Astrocyte (in vitro differentiated cells and primary cell): ENCODE data around the gene COLEC11. TPM values are rescaled to one million over a fixed set of nuclear protein-coding genes. Genes with fewer than 3 reads are reported as not detected.
A peak's percentile ranks its signal among the peaks of the same experiment; 100 is the strongest.
"Not testable (repeated sequence)": the region's sequence is repeated elsewhere in the genome, so short reads cannot be mapped to it uniquely, and the experiment has no call there.

Experiments
- DNase-seq: peaks from one replicate; pipeline ENCODE4 v3.0.0-alpha.2; 2010; ENCODE audit warnings: low read depth
- FAIRE-seq: peaks from 2 replicates; lab custom pipeline; 2011; peaks lifted over from hg19 to GRCh38; lab: Jason Lieb, UNC
- H2AFZ ChIP-seq: 2 replicates; pipeline ENCODE4 v1.6.0; 2012; ENCODE audit warnings: low read depth, low read length, inconsistent platforms
- H3K27ac ChIP-seq: 2 replicates; pipeline ENCODE4 v1.5.1; 2011; ENCODE audit warnings: low read depth, low read length, inconsistent platforms
- H3K27me3 ChIP-seq: 2 replicates; pipeline ENCODE4 v1.6.0; 2011; ENCODE audit warnings: low read length, inconsistent platforms; ENCODE audit not compliant: insufficient read depth
- H3K36me3 ChIP-seq: 2 replicates; pipeline ENCODE4 v1.5.1; 2011; ENCODE audit warnings: low read length, inconsistent platforms; ENCODE audit not compliant: insufficient read depth
- H3K4me1 ChIP-seq: 2 replicates; pipeline ENCODE4 v1.5.1; 2011; ENCODE audit warnings: low read length, inconsistent platforms; ENCODE audit not compliant: insufficient read depth
- H3K4me2 ChIP-seq: 2 replicates; pipeline ENCODE4 v1.6.0; 2012; ENCODE audit warnings: low read length, inconsistent platforms
- H3K4me3 ChIP-seq: 2 replicates; pipeline ENCODE4 v1.5.1; 2011; ENCODE audit warnings: low read depth, mild to moderate bottlenecking, low read length, inconsistent platforms; ENCODE audit not compliant: insufficient read depth
- H3K79me2 ChIP-seq: 2 replicates; pipeline ENCODE4 v1.6.0; 2012; ENCODE audit warnings: mild to moderate bottlenecking, low read length, inconsistent platforms; ENCODE audit not compliant: insufficient read depth
- H3K9ac ChIP-seq: 2 replicates; pipeline ENCODE4 v1.6.0; 2012; ENCODE audit warnings: mild to moderate bottlenecking, low read length, inconsistent platforms
- H3K9me3 ChIP-seq: 2 replicates; pipeline ENCODE4 v1.5.1; 2012; ENCODE audit warnings: low read depth, mild to moderate bottlenecking, low read length, inconsistent platforms; ENCODE audit not compliant: insufficient read depth
- H4K20me1 ChIP-seq: 2 replicates; pipeline ENCODE4 v1.6.0; 2012; ENCODE audit warnings: low read length, inconsistent platforms; ENCODE audit not compliant: insufficient read depth
- H3K27ac Mint-ChIP-seq: one replicate; pipeline ENCODE4 v1.8.0; 2021; ENCODE audit warnings: mild to moderate bottlenecking, mixed read lengths; ENCODE audit not compliant: unreplicated experiment
- H3K27me3 Mint-ChIP-seq: one replicate; pipeline ENCODE4 v1.8.0; 2021; ENCODE audit warnings: low read depth, mixed read lengths; ENCODE audit not compliant: unreplicated experiment
- H3K36me3 Mint-ChIP-seq: one replicate; pipeline ENCODE4 v1.8.0; 2021; ENCODE audit warnings: low read depth, mixed read lengths; ENCODE audit not compliant: unreplicated experiment
- H3K4me1 Mint-ChIP-seq: one replicate; pipeline ENCODE4 v1.8.0; 2021; ENCODE audit warnings: low read depth, mixed read lengths; ENCODE audit not compliant: unreplicated experiment
- H3K4me3 Mint-ChIP-seq: one replicate; pipeline ENCODE4 v1.8.0; 2021; ENCODE audit warnings: mild to moderate bottlenecking, moderate library complexity, mixed read lengths; ENCODE audit not compliant: unreplicated experiment
- H3K9me3 Mint-ChIP-seq: one replicate; pipeline ENCODE4 v1.8.0; 2021; ENCODE audit warnings: mild to moderate bottlenecking, mixed read lengths; ENCODE audit not compliant: unreplicated experiment
- EZH2 ChIP-seq: IDR thresholded peaks from 2 replicates; pipeline ENCODE4 v1.6.1; 2012; ENCODE audit warnings: mild to moderate bottlenecking, low read length, inconsistent platforms; ENCODE audit not compliant: insufficient read depth
- total RNA-seq: library from RNA; stranded (reverse); gene quantifications from 2 replicates; pipeline ENCODE4 v1.2.1, GENCODE V29; 2021
- TF ChIP-seq, protein P1 (sequence below): IDR thresholded peaks from 2 replicates; pipeline ENCODE4 v1.5.1; 2011; ENCODE audit warnings: low read depth, mild to moderate bottlenecking, inconsistent platforms, low read length, moderate library complexity; ENCODE audit not compliant: insufficient read depth

Gene COLEC11
- total RNA-seq, 1 donor from 2014 or later: not detected

DNA sequence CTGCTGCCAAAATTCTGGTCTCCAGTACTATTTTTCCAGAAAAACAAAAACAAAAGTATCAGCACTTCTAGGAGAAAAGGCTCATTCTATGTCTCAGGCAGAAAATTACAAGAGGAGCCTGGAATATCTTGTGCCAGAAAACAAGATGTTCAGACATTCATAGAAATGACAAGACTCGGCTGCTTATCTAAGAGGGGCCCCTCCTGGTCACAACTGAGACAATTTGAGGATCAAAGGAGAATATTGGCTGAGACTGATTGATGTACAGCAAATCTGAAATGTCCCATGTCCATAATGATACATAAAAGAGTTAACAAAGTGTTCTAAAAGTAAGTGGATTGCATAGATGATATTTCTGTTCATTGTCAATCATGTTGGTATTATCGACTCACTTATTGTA, 22.3 kb upstream of the COLEC11 start:
- peaks cover 9% of the 10 kb centered on the region for H3K36me3 Mint-ChIP-seq
- peaks cover 22% of the 10 kb centered on the region for H4K20me1 ChIP-seq

DNA sequence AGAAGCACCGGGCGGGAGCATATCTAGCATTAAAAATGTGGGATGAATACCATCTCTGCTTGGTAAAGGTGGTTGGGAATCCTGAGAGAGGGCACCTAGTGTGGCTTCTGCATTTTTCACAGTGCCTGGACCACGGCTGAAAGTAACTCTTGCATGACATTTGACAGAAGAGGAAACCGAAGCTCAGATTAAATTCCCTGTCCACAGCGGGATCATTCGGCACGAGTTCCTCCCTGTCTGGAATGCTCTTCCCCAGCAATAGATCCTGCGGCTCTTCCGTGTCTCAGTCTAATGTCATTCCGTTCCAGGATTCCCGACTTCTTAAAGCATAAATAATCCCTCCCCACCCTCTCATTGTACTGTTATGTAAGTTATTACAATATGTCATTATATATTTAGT, 20.8 kb upstream of the COLEC11 start:
- Histone ChIP-seq H4K20me1 (peaks cover 38% of the 10 kb centered on the region), H3K36me3 (peaks cover 20% of the 10 kb centered on the region), H3K4me1 (peaks cover 26% of the 10 kb centered on the region), H3K9me3 (no peaks in the 10 kb centered on the region), H3K27ac (no peak overlapping the region), H3K27me3 (no peaks in the 10 kb centered on the region), H3K4me3 (peak overlapping the region; percentile 76), H2AFZ (no peak overlapping the region), H3K4me2 (peak overlapping the region; percentile 86), H3K9ac (no peak overlapping the region), H3K79me2 (peaks cover 41% of the 10 kb centered on the region)
- TF ChIP-seq, protein P1, sequence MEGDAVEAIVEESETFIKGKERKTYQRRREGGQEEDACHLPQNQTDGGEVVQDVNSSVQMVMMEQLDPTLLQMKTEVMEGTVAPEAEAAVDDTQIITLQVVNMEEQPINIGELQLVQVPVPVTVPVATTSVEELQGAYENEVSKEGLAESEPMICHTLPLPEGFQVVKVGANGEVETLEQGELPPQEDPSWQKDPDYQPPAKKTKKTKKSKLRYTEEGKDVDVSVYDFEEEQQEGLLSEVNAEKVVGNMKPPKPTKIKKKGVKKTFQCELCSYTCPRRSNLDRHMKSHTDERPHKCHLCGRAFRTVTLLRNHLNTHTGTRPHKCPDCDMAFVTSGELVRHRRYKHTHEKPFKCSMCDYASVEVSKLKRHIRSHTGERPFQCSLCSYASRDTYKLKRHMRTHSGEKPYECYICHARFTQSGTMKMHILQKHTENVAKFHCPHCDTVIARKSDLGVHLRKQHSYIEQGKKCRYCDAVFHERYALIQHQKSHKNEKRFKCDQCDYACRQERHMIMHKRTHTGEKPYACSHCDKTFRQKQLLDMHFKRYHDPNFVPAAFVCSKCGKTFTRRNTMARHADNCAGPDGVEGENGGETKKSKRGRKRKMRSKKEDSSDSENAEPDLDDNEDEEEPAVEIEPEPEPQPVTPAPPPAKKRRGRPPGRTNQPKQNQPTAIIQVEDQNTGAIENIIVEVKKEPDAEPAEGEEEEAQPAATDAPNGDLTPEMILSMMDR: no peak
- TF ChIP-seq EZH2: no peak
- no peak overlapping the region for H3K27ac Mint-ChIP-seq
- peaks cover 24% of the 10 kb centered on the region for H3K4me1 Mint-ChIP-seq
- H3K4me3 Mint-ChIP-seq: peak overlapping the region; percentile 50
- H3K36me3 Mint-ChIP-seq: peaks cover 18% of the 10 kb centered on the region
- no peaks in the 10 kb centered on the region for H3K9me3 Mint-ChIP-seq
- FAIRE-seq (no peak), DNase-seq (no peak)
- no peaks in the 10 kb centered on the region for H3K27me3 Mint-ChIP-seq

More for the DNA sequence above, 22.3 kb upstream of the COLEC11 start:
- Mint-ChIP-seq H3K27ac (no peak overlapping the region), H3K9me3 (no peaks in the 10 kb centered on the region), H3K4me3 (no peak overlapping the region), H3K27me3 (no peaks in the 10 kb centered on the region), H3K4me1 (peaks cover 13% of the 10 kb centered on the region)
- TF ChIP-seq, protein P1: no peak
- TF ChIP-seq EZH2: no peak
- Histone ChIP-seq H3K4me2 (no peak overlapping the region), H2AFZ (no peak overlapping the region), H3K79me2 (peaks cover 26% of the 10 kb centered on the region), H3K4me1 (peaks cover 13% of the 10 kb centered on the region), H3K9me3 (no peaks in the 10 kb centered on the region), H3K27ac (no peak overlapping the region), H3K27me3 (no peaks in the 10 kb centered on the region), H3K9ac (no peak overlapping the region), H3K4me3 (no peak overlapping the region), H3K36me3 (peaks cover 5% of the 10 kb centered on the region)
- no peak for DNase-seq
- no peak for FAIRE-seq

DNA sequence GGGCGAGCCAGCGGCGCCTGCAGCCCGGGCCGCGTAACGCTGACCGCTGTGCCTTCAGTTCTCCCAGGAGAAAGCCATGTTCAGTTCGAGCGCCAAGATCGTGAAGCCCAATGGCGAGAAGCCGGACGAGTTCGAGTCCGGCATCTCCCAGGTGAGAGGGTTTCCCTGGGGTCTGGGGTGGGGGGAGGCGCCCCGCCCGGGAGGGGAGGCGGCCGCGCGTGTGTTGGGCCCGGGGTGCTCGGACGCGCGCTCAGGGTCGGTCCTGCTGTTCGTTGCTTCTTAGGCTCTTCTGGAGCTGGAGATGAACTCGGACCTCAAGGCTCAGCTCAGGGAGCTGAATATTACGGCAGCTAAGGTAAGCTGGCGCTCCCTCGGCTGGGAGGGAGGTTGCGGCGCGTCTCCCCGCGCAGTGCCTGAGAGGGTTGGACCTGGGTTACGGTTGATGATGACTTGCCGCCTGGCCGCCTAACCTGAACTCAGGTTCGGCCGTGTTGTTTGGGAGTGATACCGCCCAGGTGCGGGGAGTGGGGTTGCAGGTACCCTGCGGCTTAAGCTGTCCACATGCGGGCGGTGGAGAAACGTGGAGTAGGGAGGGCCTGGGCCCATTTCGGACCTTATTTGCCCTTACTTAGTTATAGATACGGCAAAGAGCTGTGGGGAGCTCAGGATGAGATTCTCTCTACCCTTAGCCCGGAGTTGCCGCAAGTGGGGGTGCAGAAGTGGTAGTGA, 19.2 kb upstream of the COLEC11 start:
- peaks cover 56% of the 10 kb centered on the region for H3K79me2 ChIP-seq
- FAIRE-seq (no peak), DNase-seq (no peak)
- H3K27me3 ChIP-seq: no peaks in the 10 kb centered on the region
- H3K4me3 Mint-ChIP-seq: peak overlapping the region; percentile 99
- H3K36me3 ChIP-seq: peaks cover 36% of the 10 kb centered on the region
- peak overlapping the region; percentile 86 for H3K4me2 ChIP-seq
- peaks cover 18% of the 10 kb centered on the region for H3K36me3 Mint-ChIP-seq
- peaks cover 29% of the 10 kb centered on the region for H3K4me1 ChIP-seq
- TF ChIP-seq, protein P1: no peak
- TF ChIP-seq EZH2: no peak
- peak overlapping the region; percentile 96 for H3K9ac ChIP-seq
- H4K20me1 ChIP-seq: peaks cover 53% of the 10 kb centered on the region
- H3K4me1 Mint-ChIP-seq: peaks cover 32% of the 10 kb centered on the region
- no peaks in the 10 kb centered on the region for H3K9me3 ChIP-seq
- no peak overlapping the region for H2AFZ ChIP-seq
- no peaks in the 10 kb centered on the region for H3K27me3 Mint-ChIP-seq
- peak overlapping the region; percentile 97 for H3K27ac Mint-ChIP-seq
- peak overlapping the region; percentile 76 for H3K4me3 ChIP-seq
- no peaks in the 10 kb centered on the region for H3K9me3 Mint-ChIP-seq
- H3K27ac ChIP-seq: peak overlapping the region; percentile 90

DNA sequence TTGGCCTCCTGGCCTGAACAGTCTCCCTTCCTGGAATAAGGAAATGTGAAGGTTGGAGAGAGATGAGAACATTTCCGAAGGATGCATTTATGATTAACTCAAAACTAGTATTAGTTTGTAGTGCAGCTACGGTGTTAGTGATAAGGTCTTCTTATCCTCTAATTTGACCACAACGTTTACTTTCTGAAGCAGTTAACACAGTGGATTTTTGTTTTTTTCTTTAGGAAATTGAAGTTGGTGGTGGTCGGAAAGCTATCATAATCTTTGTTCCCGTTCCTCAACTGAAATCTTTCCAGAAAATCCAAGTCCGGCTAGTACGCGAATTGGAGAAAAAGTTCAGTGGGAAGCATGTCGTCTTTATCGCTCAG, 18.7 kb upstream of the COLEC11 start:
- H3K27ac ChIP-seq: peak overlapping the region; percentile 90
- H3K4me1 ChIP-seq: peaks cover 29% of the 10 kb centered on the region
- not testable (repeated sequence) for DNase-seq, FAIRE-seq, H3K27me3 Mint-ChIP-seq, H3K9me3 ChIP-seq, H3K27me3 ChIP-seq, H2AFZ ChIP-seq, H3K9me3 Mint-ChIP-seq
- Mint-ChIP-seq H3K4me3 (peak overlapping the region; percentile 99), H3K4me1 (peaks cover 32% of the 10 kb centered on the region), H3K36me3 (peaks cover 18% of the 10 kb centered on the region), H3K27ac (peak overlapping the region; percentile 97)
- peak overlapping the region; percentile 86 for H3K4me2 ChIP-seq
- peaks cover 61% of the 10 kb centered on the region for H3K79me2 ChIP-seq
- H4K20me1 ChIP-seq: peaks cover 59% of the 10 kb centered on the region
- peak overlapping the region; percentile 76 for H3K4me3 ChIP-seq
- H3K9ac ChIP-seq: peak overlapping the region; percentile 96
- H3K36me3 ChIP-seq: peaks cover 41% of the 10 kb centered on the region
